Gastroesophageal sphincter (tissue), 4 donors: ENCODE results near the gene MLXIP. TPM values are rescaled to one million over a fixed set of nuclear protein-coding genes. Genes with fewer than 3 reads are reported as not detected.

Experiments
- ATAC-seq: fragments of 150-250 bp; one replicate; pipeline ENCODE4 v1.9.1; 2016; ENCODE audit warnings: mild to moderate bottlenecking, moderate library complexity
- H3K27ac ChIP-seq, 4 donors: fragments of 200-600 bp; sonication (generic) in 3 of 4; 1 replicate in 3 of 4; 2 replicates in 1 of 4; pipeline ENCODE4 v1.5.1; 2016 to 2019
- H3K27me3 ChIP-seq: fragments of 200-600 bp; sonication (generic); one replicate; pipeline ENCODE4 v1.5.1; 2019
- H3K36me3 ChIP-seq, 2 donors: fragments of 200-600 bp; sonication (generic); one replicate each; pipeline ENCODE4 v1.5.1; 2019; ENCODE audit warnings: control low read depth in 1 of 2
- H3K4me1 ChIP-seq, 3 donors: fragments of 200-600 bp; sonication (generic); 1 replicate in 2 of 3; 2 replicates in 1 of 3; pipeline ENCODE4 v1.5.1; 2016 to 2019; ENCODE audit warnings: control low read depth in 2 of 3
- H3K4me3 ChIP-seq, 2 donors: fragments of 200-600 bp; sonication (generic); one replicate each; pipeline ENCODE4 v1.5.1; 2019; ENCODE audit warnings: mild to moderate bottlenecking in 1 of 2, moderate library complexity in 1 of 2
- H3K9me3 ChIP-seq, 3 donors: fragments of 200-600 bp; sonication (generic); one replicate each; pipeline ENCODE4 v1.5.1; 2017 to 2019; ENCODE audit warnings: control low read depth in 2 of 3
- EP300 ChIP-seq: sonication (generic); formaldehyde crosslinking; IDR thresholded peaks from one replicate; pipeline ENCODE4 v1.6.1; 2017; ENCODE audit warnings: antibody characterized with exemption, mild to moderate bottlenecking
- POLR2A ChIP-seq, 2 donors: fragments of 450-650 bp; IDR thresholded peaks; one replicate each; pipeline ENCODE4 v1.6.1; 2017; ENCODE audit warnings: antibody characterized with exemption in 2 of 2, mild to moderate bottlenecking in 2 of 2, moderate library complexity in 1 of 2
- POLR2AphosphoS5 ChIP-seq: sonication (generic); formaldehyde crosslinking; IDR thresholded peaks from one replicate; pipeline ENCODE4 v1.6.1; 2017; ENCODE audit warnings: antibody characterized with exemption
- WGBS, 2 donors: methylation state at CpG; one replicate each; pipeline ENCODE4 v1.1.5; 2018; ENCODE audit warnings: low coverage in 1 of 2; 5-methylcytosine and 5-hydroxymethylcytosine counted together
- total RNA-seq, 4 donors: library from RNA; depleted of rRNA; stranded (reverse); fragments of >200 nt; gene quantifications; one replicate each; pipeline ENCODE4 v1.1.0, GENCODE V29; 2016
- TF ChIP-seq, protein P1 (sequence below), 4 experiments: fragments of 200-600 bp in 2 of 4; fragments of 450-650 bp in 2 of 4; sonication (generic) in 1 of 4; IDR thresholded peaks; one replicate each; pipeline ENCODE4 v1.5.1; 2017 to 2019; ENCODE audit warnings: antibody characterized with exemption in 4 of 4, mild to moderate bottlenecking in 2 of 4, moderate library complexity in 2 of 4

MLXIP gene
- total RNA-seq, 4 donors from 2014 or later = 28.8 to 87.4 (median 54.9) TPM

GRCh38 chr12:122089077-122089476 is 10.5 kb downstream of the MLXIP start:
- no peak for TF ChIP-seq POLR2AphosphoS5
- TF ChIP-seq EP300 = no peak
- no peaks in the 10 kb centered on the region for H3K27me3 ChIP-seq
- WGBS, 2 donors = 64 to 72% methylated on average over 1 to 2 of the region's 2 CpGs
- peaks cover 0 to 27% of the 10 kb centered on the region in 2 donors for H3K36me3 ChIP-seq
- H3K27ac ChIP-seq = peak overlapping the region in 2 of 4 donors; percentile 64 to 84
- H3K9me3 ChIP-seq = no peaks in the 10 kb centered on the region
- peaks cover 3 to 100% (median 54%) of the 10 kb centered on the region in 3 donors for H3K4me1 ChIP-seq
- ATAC-seq = no peak
- H3K4me3 ChIP-seq = no peak overlapping the region

DNA sequence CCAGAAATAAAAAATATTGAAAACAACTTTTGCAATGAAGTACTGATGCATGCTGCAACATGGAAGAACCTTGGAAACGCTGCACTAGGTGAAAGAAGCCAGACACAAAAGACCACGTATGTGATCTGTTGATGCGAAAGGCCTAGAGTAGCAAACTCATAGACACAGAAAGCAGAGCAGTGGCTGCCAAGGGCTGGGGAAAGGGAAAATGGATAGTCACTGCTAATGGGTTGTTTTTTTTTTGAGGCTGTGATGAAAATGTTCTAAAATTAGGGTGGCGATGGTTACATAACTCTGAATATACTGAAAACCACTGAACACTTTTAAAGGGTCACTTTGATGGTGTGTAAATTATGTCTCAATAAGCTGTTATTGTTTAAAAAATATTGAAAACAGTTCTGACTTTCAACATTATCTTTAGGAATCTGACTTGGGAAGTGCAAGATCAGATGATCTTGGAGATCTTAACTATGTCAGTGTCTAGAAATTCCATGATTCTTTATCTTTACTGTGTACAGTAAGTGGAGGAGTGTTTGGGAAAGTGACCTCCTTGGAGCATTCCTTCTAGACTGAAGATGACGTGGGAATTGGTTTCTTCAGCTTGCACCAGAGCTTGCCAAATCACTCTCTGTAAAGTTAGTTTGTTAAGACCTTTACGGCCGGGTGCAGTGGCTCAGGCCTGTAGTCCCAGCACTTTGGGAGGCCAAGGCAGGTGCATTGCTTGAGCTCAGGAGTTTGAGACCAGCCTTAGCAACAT is 12.4 kb downstream of the MLXIP start:
- 5 to 15% methylated on average over 7 of the region's 7 CpGs for WGBS, 2 donors
- peak; percentile 77 for ATAC-seq
- H3K4me1 ChIP-seq = peaks cover 3 to 100% (median 60%) of the 10 kb centered on the region in 3 donors

DNA sequence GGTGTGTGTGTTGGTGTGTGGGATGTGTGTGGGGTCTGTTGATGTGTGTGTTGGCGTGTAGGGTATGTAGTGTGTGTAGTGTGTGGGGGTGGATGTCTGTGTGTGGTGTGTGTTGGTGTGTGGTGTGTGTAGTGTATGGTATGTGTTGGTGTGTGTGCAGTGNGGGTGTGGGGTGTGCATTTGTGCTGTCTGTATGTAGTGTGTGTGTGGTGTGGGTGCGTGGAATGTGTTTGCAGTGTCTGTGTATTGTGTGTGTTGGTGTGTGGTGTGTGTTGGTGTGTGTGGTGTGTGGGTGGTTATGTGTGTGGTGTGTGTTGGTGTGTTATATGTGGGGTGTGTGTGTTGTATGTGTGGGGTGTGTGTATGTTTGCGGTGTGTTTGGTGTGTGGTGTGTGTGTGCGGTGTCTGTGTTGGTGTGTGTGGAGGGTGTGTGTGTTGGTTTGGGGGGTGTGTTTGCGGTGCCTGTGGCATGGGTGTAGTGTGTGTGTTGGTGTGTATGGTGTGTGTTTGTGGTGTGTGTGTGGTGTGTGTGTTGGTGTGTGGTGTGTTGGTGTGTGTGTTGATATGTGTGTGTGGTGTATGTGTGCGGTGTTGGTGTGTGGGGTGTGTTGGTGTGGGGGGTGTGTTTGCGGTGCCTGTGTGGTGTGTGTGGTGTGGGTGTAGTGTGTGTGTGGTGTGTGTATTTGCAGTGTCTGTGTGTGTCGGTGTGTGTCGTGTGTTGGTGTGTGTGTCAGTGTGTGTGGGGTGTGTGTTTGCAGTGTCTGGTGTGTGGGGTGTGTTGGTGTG is 14.7 kb downstream of the MLXIP start:
- ATAC-seq = no peak
- Histone ChIP-seq H3K9me3 (no peaks in the 10 kb centered on the region), H3K36me3 (no peaks in the 10 kb centered on the region), H3K27me3 (no peaks in the 10 kb centered on the region), H3K4me1 (peaks cover 7 to 100% (median 60%) of the 10 kb centered on the region in 3 donors), H3K4me3 (no peak overlapping the region), H3K27ac (peak overlapping the region in 3 of 4 donors; percentile 19 to 71 (median 64))
- TF ChIP-seq POLR2AphosphoS5 (no peak), EP300 (no peak), POLR2A (IDR thresholded peaks at IDR 0.05) (no peak)
- TF ChIP-seq, protein P1, sequence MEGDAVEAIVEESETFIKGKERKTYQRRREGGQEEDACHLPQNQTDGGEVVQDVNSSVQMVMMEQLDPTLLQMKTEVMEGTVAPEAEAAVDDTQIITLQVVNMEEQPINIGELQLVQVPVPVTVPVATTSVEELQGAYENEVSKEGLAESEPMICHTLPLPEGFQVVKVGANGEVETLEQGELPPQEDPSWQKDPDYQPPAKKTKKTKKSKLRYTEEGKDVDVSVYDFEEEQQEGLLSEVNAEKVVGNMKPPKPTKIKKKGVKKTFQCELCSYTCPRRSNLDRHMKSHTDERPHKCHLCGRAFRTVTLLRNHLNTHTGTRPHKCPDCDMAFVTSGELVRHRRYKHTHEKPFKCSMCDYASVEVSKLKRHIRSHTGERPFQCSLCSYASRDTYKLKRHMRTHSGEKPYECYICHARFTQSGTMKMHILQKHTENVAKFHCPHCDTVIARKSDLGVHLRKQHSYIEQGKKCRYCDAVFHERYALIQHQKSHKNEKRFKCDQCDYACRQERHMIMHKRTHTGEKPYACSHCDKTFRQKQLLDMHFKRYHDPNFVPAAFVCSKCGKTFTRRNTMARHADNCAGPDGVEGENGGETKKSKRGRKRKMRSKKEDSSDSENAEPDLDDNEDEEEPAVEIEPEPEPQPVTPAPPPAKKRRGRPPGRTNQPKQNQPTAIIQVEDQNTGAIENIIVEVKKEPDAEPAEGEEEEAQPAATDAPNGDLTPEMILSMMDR (IDR thresholded peaks at IDR 0.05) = no peak
- WGBS, 2 donors = 88 to 90% methylated on average over 1 to 9 of the region's 9 CpGs

More for the DNA sequence above, 12.4 kb downstream of the MLXIP start:
- no peak for TF ChIP-seq POLR2A (IDR thresholded peaks at IDR 0.05)
- TF ChIP-seq POLR2AphosphoS5 = peak; percentile 80
- no peaks in the 10 kb centered on the region for H3K9me3 ChIP-seq
- no peaks in the 10 kb centered on the region for H3K27me3 ChIP-seq
- H3K36me3 ChIP-seq = peaks cover 0 to 11% of the 10 kb centered on the region in 2 donors
- peak overlapping the region; percentile 50 to 84 (median 73) for H3K27ac ChIP-seq
- no peak overlapping the region for H3K4me3 ChIP-seq

DNA sequence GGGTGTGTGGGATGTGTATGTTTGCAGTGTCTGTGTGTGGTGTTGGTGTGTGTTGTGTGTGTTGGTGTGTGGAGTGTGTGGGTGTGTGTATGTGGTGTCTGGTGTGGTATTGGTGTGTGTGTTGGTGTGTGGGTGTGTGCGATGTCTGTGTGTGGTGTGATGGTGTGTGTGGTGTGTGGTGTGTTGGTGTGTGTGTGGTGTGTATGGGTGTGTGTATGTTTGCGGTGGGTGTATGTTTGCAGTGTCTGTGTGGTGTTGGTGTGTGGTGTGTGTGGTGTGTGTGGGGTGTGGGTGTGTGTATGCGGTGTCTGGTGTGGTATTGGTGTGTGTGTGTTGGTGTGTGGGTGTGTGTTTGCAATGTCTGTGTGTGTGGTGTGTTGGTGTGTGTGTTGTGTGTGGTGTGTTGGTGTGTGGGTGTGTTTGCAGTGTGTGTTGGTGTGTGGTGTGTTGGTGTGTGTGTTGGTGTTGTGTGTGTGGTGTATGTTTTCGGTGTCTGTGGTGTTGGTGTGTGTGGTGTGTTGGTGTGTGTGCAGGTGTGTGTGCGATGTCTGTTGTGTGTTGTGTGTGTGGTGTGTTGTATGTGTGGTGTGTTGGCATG is 15.7 kb downstream of the MLXIP start:
- H3K27ac ChIP-seq = peak overlapping the region in 3 of 4 donors; percentile 55 to 71 (median 64)
- H3K9me3 ChIP-seq = no peaks in the 10 kb centered on the region
- TF ChIP-seq POLR2A (IDR thresholded peaks at IDR 0.05) (no peak), EP300 (no peak), POLR2AphosphoS5 (no peak)
- TF ChIP-seq, protein P1 (IDR thresholded peaks at IDR 0.05) = no peak
- H3K4me3 ChIP-seq = no peak overlapping the region
- H3K27me3 ChIP-seq = no peaks in the 10 kb centered on the region
- ATAC-seq = no peak
- H3K36me3 ChIP-seq = no peaks in the 10 kb centered on the region
- peaks cover 4 to 100% (median 65%) of the 10 kb centered on the region in 3 donors for H3K4me1 ChIP-seq
- 83 to 87% methylated on average over 1 to 4 of the region's 5 CpGs for WGBS, 2 donors

GRCh38 chr12:122094735-122095631 is 16.4 kb downstream of the MLXIP start:
- Histone ChIP-seq H3K27ac (peak overlapping the region in 3 of 4 donors; percentile 55 to 71 (median 64)), H3K4me1 (peaks cover 9 to 100% (median 69%) of the 10 kb centered on the region in 3 donors), H3K9me3 (no peaks in the 10 kb centered on the region), H3K4me3 (no peak overlapping the region), H3K36me3 (no peaks in the 10 kb centered on the region), H3K27me3 (no peaks in the 10 kb centered on the region)
- TF ChIP-seq EP300 (no peak), POLR2AphosphoS5 (no peak), POLR2A (IDR thresholded peaks at IDR 0.05) (no peak)
- TF ChIP-seq, protein P1 (IDR thresholded peaks at IDR 0.05) = no peak
- 44 to 53% methylated on average over 7 of the region's 10 CpGs for WGBS, 2 donors
- ATAC-seq = no peak
